ENCODE measurements around the gene LTBP1.

DNA sequence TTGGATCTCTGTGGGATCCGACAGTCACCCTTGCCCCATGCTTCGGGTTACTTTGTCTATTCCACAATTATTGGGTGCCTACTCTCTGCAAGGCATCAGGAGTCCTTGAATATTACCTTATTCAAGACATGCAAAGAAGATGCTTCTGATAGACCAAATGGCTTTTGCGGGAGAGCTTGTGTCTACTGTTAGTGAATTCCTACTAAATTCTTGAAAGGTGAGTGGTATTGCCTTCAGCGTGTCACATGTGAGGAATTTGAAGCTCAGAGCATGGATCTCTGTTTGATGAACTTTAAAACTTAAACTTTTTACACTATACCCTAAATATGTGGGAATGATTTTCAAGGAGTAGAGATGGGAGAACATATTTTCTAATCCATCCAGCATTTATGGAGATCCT lies 184.4 kb downstream of the LTBP1 start:
- TF ChIP-seq, protein P1, sequence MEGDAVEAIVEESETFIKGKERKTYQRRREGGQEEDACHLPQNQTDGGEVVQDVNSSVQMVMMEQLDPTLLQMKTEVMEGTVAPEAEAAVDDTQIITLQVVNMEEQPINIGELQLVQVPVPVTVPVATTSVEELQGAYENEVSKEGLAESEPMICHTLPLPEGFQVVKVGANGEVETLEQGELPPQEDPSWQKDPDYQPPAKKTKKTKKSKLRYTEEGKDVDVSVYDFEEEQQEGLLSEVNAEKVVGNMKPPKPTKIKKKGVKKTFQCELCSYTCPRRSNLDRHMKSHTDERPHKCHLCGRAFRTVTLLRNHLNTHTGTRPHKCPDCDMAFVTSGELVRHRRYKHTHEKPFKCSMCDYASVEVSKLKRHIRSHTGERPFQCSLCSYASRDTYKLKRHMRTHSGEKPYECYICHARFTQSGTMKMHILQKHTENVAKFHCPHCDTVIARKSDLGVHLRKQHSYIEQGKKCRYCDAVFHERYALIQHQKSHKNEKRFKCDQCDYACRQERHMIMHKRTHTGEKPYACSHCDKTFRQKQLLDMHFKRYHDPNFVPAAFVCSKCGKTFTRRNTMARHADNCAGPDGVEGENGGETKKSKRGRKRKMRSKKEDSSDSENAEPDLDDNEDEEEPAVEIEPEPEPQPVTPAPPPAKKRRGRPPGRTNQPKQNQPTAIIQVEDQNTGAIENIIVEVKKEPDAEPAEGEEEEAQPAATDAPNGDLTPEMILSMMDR (conservative IDR thresholded peaks at IDR 0.05 in 1 of 2, IDR thresholded peaks at IDR 0.05 in 1 of 2; ENCODE audit: extremely low read depth in 1 of 2, insufficient read depth in 1 of 2, low read depth in 1 of 2, low read length in 2 of 2), result no peak
- TF ChIP-seq EZH2 (IDR thresholded peaks at IDR 0.05; ENCODE audit: borderline replicate concordance, low read length), result no peak
